Ishikawa (cell line): Measurements from ENCODE around the gene SYNPR.

Experiments
- CEBPB ChIP-seq: IDR thresholded peaks from 2 replicates; pipeline ENCODE4 v1.6.1; 2012
- CREB1 ChIP-seq: IDR thresholded peaks from 2 replicates; pipeline ENCODE4 v1.6.1; 2012; ENCODE audit warnings: low read depth
- EGR1 ChIP-seq: IDR thresholded peaks from 2 replicates; pipeline ENCODE4 v1.6.1; 2012
- EP300 ChIP-seq: IDR thresholded peaks from 2 replicates; pipeline ENCODE4 v1.6.1; 2012; ENCODE audit warnings: borderline replicate concordance
- FOXM1 ChIP-seq: IDR thresholded peaks from 2 replicates; pipeline ENCODE4 v1.6.1; 2012; ENCODE audit warnings: low read depth, borderline replicate concordance
- MAX ChIP-seq: IDR thresholded peaks from 2 replicates; pipeline ENCODE4 v1.6.1; 2012
- REST ChIP-seq: IDR thresholded peaks from 2 replicates; pipeline ENCODE4 v1.6.1; 2012; ENCODE audit warnings: low read depth, mild to moderate bottlenecking
- TAF1 ChIP-seq: IDR thresholded peaks from 2 replicates; pipeline ENCODE4 v1.6.1; 2012; ENCODE audit warnings: low read depth, mild to moderate bottlenecking
- YY1 ChIP-seq: IDR thresholded peaks from 2 replicates; pipeline ENCODE4 v1.6.1; 2012; ENCODE audit warnings: low read depth
- TF ChIP-seq, protein P1 (sequence below): IDR thresholded peaks from 2 replicates; pipeline ENCODE4 v1.6.1; 2012

DNA sequence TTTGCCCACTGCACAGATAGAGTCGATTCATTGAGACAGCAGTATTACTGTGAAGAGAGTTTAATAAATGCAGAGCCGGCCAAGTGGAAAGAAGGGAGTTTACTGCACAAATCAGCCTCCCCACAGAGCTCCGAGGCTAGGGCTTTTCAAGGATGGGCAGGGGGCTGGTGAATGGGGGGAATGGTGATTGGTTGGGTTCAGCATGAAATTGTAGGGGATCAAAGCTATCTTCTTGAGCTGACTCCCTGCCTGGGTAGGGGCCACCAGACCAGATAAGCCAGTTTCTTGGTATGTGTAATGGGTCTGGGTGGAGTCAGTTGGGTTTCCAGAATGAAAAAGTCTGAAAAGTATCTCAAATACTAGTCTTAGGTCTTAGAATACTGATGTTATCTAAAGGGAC lies 66.6 kb downstream of the SYNPR start:
- TF ChIP-seq FOXM1 (no peak), CREB1 (no peak), MAX (no peak), EP300 (no peak), REST (no peak), EGR1 (no peak), CEBPB (no peak), TAF1 (no peak), YY1 (no peak)
- TF ChIP-seq, protein P1, sequence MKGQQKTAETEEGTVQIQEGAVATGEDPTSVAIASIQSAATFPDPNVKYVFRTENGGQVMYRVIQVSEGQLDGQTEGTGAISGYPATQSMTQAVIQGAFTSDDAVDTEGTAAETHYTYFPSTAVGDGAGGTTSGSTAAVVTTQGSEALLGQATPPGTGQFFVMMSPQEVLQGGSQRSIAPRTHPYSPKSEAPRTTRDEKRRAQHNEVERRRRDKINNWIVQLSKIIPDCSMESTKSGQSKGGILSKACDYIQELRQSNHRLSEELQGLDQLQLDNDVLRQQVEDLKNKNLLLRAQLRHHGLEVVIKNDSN, result no peak
